Esophagus squamous epithelium (tissue), 5 donors: Measurements from ENCODE around the gene IMMP2L. TPM values are rescaled to one million over a fixed set of nuclear protein-coding genes. Genes with fewer than 3 reads are reported as not detected.

Experiments used
- DNase-seq: peaks from one replicate; lab custom pipeline; 2025; lab: John Stamatoyannopoulos, UW
- H3K27ac ChIP-seq, 4 donors: fragments of 200-600 bp; sonication (generic); one replicate each; pipeline ENCODE4 v1.5.1; 2016 to 2019; ENCODE audit warnings: mild to moderate bottlenecking in 1 of 4
- H3K27me3 ChIP-seq, 4 donors: fragments of 200-600 bp; sonication (generic); 1 replicate in 3 of 4; 2 replicates in 1 of 4; pipeline versions ENCODE4 v1.5.1 to v1.6.0; 2017 to 2021; ENCODE audit warnings: antibody characterized with exemption in 1 of 4
- H3K36me3 ChIP-seq, 3 donors: fragments of 200-600 bp; sonication (generic); one replicate each; pipeline ENCODE4 v1.5.1; 2016 to 2019
- H3K4me1 ChIP-seq, 3 donors: fragments of 200-600 bp; sonication (generic); one replicate each; pipeline ENCODE4 v1.5.1; 2017 to 2019
- H3K4me3 ChIP-seq, 4 donors: fragments of 200-600 bp; sonication (generic); 1 replicate in 3 of 4; 2 replicates in 1 of 4; pipeline ENCODE4 v1.5.1; 2016 to 2019; ENCODE audit warnings: mild to moderate bottlenecking in 2 of 4, moderate library complexity in 1 of 4
- H3K9me3 ChIP-seq, 3 donors: fragments of 200-600 bp; sonication (generic); one replicate each; pipeline ENCODE4 v1.5.1; 2016 to 2019
- POLR2A ChIP-seq, 4 donors: fragments of 450-650 bp; IDR thresholded peaks; one replicate each; pipeline ENCODE4 v1.6.1; 2017; ENCODE audit warnings: antibody characterized with exemption in 4 of 4, mild to moderate bottlenecking in 4 of 4, moderate library complexity in 3 of 4
- WGBS, 2 donors: methylation state at CpG; one replicate each; pipeline ENCODE4 v1.1.5; 2018; 5-methylcytosine and 5-hydroxymethylcytosine counted together
- intact Hi-C: fragments of 100-400 bp; cut with DNase I; formaldehyde crosslinking; loops from one replicate; pipeline ENCODE4 v1.15.0; 2022
- total RNA-seq, 4 donors: library from RNA; depleted of rRNA; stranded (reverse); fragments of >200 nt; gene quantifications; one replicate each; pipeline ENCODE4 v1.1.0, GENCODE V29; 2016
- TF ChIP-seq, protein P1 (sequence below), 6 experiments: fragments of 450-650 bp in 4 of 6; fragments of 200-600 bp in 2 of 6; sonication (generic) in 2 of 6; IDR thresholded peaks; one replicate each; pipeline ENCODE4 v1.5.1; 2016 to 2019; ENCODE audit warnings: antibody characterized with exemption in 6 of 6, mild to moderate bottlenecking in 4 of 6, moderate library complexity in 4 of 6
- donor health status: DM: yes; HTN: yes; CAD: no.

Gene IMMP2L
- total RNA-seq, 4 donors from 2014 or later: 1.6 to 21.7 (median 5.4) TPM

DNA sequence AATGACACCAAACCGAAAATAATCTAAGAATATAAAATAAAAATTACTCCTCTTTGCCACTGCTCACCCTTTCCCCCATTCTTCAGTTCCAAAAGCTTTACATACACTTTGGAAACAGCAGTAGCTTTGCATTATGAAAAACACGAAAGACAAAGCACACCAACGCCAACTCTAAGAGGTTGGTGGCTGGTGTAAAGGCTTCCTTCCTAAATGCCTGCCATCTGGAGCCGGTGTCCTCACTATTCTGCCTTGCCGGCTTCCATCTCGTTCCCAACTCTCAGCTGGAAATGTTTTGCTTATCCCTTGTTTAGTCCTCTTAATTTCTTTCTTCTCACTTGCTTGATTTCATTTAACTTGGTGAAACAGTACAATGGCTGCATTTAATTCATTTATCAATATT, 752.5 kb downstream of the IMMP2L start:
- Histone ChIP-seq H3K27me3 (no peaks in the 10 kb centered on the region), H3K4me3 (no peak overlapping the region), H3K4me1 (no peaks in the 10 kb centered on the region), H3K36me3 (no peaks in the 10 kb centered on the region), H3K9me3 (no peaks in the 10 kb centered on the region), H3K27ac (no peak overlapping the region)
- TF ChIP-seq POLR2A (IDR thresholded peaks at IDR 0.05): no peak
- TF ChIP-seq, protein P1, sequence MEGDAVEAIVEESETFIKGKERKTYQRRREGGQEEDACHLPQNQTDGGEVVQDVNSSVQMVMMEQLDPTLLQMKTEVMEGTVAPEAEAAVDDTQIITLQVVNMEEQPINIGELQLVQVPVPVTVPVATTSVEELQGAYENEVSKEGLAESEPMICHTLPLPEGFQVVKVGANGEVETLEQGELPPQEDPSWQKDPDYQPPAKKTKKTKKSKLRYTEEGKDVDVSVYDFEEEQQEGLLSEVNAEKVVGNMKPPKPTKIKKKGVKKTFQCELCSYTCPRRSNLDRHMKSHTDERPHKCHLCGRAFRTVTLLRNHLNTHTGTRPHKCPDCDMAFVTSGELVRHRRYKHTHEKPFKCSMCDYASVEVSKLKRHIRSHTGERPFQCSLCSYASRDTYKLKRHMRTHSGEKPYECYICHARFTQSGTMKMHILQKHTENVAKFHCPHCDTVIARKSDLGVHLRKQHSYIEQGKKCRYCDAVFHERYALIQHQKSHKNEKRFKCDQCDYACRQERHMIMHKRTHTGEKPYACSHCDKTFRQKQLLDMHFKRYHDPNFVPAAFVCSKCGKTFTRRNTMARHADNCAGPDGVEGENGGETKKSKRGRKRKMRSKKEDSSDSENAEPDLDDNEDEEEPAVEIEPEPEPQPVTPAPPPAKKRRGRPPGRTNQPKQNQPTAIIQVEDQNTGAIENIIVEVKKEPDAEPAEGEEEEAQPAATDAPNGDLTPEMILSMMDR (IDR thresholded peaks at IDR 0.05): no peak
- WGBS, 2 donors: 82 to 92% methylated on average over 6 of the region's 6 CpGs
- no peak for DNase-seq
- intact Hi-C loops: no loop called here

- TF ChIP-seq POLR2A (IDR thresholded peaks at IDR 0.05): no peak
- TF ChIP-seq, protein P1 (IDR thresholded peaks at IDR 0.05): no peak
- no peaks in the 10 kb centered on the region for H3K27me3 ChIP-seq
- intact Hi-C loops: no loop called here
- no peak for DNase-seq
- no peaks in the 10 kb centered on the region for H3K4me1 ChIP-seq
- no peaks in the 10 kb centered on the region for H3K9me3 ChIP-seq
- no peak overlapping the region for H3K27ac ChIP-seq
- no peak overlapping the region for H3K4me3 ChIP-seq
- no peaks in the 10 kb centered on the region for H3K36me3 ChIP-seq
- 57 to 75% methylated on average over 1 of the region's 1 CpG for WGBS, 2 donors
Measured at GRCh38 chr7:110808361-110808760, 753.9 kb downstream of the IMMP2L start.

GRCh38 chr7:110804501-110804900, 757.8 kb downstream of the IMMP2L start:
- H3K36me3 ChIP-seq: no peaks in the 10 kb centered on the region
- H3K9me3 ChIP-seq: no peaks in the 10 kb centered on the region
- DNase-seq: no peak
- H3K27me3 ChIP-seq: no peaks in the 10 kb centered on the region
- TF ChIP-seq, protein P1 (IDR thresholded peaks at IDR 0.05): no peak
- TF ChIP-seq POLR2A (IDR thresholded peaks at IDR 0.05): no peak
- H3K4me1 ChIP-seq: no peaks in the 10 kb centered on the region
- 79 to 90% methylated on average over 5 of the region's 5 CpGs for WGBS, 2 donors
- intact Hi-C loops: no loop called here
- H3K27ac ChIP-seq: no peak overlapping the region
- no peak overlapping the region for H3K4me3 ChIP-seq

DNA sequence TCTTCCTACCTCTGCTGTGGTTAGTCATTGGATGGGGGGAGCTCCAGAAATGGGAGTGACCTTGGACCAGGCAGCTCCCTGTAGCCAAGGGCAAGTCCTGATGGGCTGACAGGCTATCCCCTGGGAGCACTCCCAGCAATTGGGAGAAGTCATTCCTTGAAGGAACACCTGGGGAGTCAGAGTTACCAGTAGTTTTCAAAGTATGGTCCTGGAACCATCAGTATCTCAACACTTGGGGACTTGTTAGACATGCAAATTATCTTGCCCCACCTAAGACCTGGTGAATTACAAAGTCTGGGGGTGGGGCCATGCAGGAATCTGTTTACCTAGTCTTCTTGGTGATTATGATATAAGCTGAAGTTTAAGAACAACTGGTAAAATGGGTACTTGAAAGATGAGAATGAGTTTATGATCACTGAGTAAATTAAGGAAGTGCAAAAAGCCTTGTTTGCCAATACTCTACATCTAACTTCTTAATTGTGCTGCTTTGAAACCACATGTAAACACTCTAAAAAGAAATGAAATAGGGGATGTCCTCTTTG, 758.6 kb downstream of the IMMP2L start:
- Histone ChIP-seq H3K9me3 (no peaks in the 10 kb centered on the region), H3K4me3 (no peak overlapping the region), H3K36me3 (no peaks in the 10 kb centered on the region), H3K27me3 (no peaks in the 10 kb centered on the region), H3K27ac (no peak overlapping the region), H3K4me1 (no peaks in the 10 kb centered on the region)
- DNase-seq: no peak
- intact Hi-C loops: no loop called here
- no peak for TF ChIP-seq POLR2A (IDR thresholded peaks at IDR 0.05)
- TF ChIP-seq, protein P1 (IDR thresholded peaks at IDR 0.05): no peak

DNA sequence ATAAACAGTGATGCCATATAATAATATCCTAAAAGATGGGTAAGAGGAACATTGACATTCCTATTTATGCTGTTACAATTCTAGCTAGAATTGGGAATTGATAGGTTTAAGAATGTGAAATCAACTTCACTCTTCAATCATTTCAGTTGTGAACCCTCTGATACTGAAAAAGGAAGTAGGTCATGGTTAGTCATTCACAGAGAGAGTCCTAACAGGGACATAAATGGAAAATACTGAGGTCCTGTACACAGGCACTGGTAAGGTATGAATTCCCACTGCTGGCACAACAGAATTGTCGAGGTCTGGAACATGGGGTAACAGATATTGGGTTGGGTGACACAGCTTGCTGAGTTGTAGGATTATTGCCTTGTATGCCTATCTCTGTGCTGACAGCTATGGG, 760.8 kb downstream of the IMMP2L start:
- H3K36me3 ChIP-seq: no peaks in the 10 kb centered on the region
- no peaks in the 10 kb centered on the region for H3K27me3 ChIP-seq
- no peaks in the 10 kb centered on the region for H3K4me1 ChIP-seq
- intact Hi-C loops: no loop called here
- no peak overlapping the region for H3K4me3 ChIP-seq
- H3K9me3 ChIP-seq: no peaks in the 10 kb centered on the region
- TF ChIP-seq, protein P1 (IDR thresholded peaks at IDR 0.05): no peak
- TF ChIP-seq POLR2A (IDR thresholded peaks at IDR 0.05): no peak
- WGBS, 2 donors: 54 to 78% methylated on average over 1 of the region's 1 CpG
- DNase-seq: no peak
- H3K27ac ChIP-seq: no peak overlapping the region
